Activated naive CD8-positive, alpha-beta T cell treated with anti-CD3 and anti-CD28 coated beads, Interleukin-2, amount 10 ng/mL, durations not matched to agents 7 days and 5 days (primary cell): ENCODE measurements around the gene SLC12A3. TPM values are rescaled to one million over a fixed set of nuclear protein-coding genes. Genes with fewer than 3 reads are reported as not detected.
"Not testable (repeated sequence)": the region's sequence is repeated elsewhere in the genome, so short reads cannot be mapped to it uniquely, and the experiment has no call there.

Experiments used
- ATAC-seq: fragments of 150-1000 bp; cut with Tn5 transposase; one replicate; pipeline ENCODE4 v1.10.0; 2021; ENCODE audit warnings: low read depth, moderate library complexity
- POLR2A ChIA-PET: fragments of 350-600 bp; sonication (Branson Sonifier 250); formaldehyde crosslinking; loops from one replicate; lab custom pipeline; 2021; ENCODE audit warnings: antibody characterized with exemption; lab: Charles Lee
- DNase-seq: peaks from one replicate; pipeline ENCODE4 v3.0.0; 2021
- H3K27ac Mint-ChIP-seq: one replicate; pipeline ENCODE4 v1.8.0; 2022; ENCODE audit warnings: mild to moderate bottlenecking, mixed read lengths
- H3K27me3 Mint-ChIP-seq: one replicate; pipeline ENCODE4 v1.8.0; 2022; ENCODE audit warnings: mild to moderate bottlenecking, moderate library complexity, mixed read lengths
- H3K36me3 Mint-ChIP-seq: one replicate; pipeline ENCODE4 v1.8.0; 2021; ENCODE audit warnings: mild to moderate bottlenecking, mixed read lengths
- H3K4me1 Mint-ChIP-seq: one replicate; pipeline ENCODE4 v1.8.0; 2021; ENCODE audit warnings: mixed read lengths
- H3K4me3 Mint-ChIP-seq: one replicate; pipeline ENCODE4 v1.8.0; 2022; ENCODE audit warnings: mild to moderate bottlenecking, moderate library complexity, mixed read lengths
- H3K9me3 Mint-ChIP-seq: one replicate; pipeline ENCODE4 v1.8.0; 2021; ENCODE audit warnings: mixed read lengths
- total RNA-seq, 2 experiments: library from RNA; stranded (reverse); gene quantifications; one replicate each; pipeline ENCODE4 v1.2.3, GENCODE V29; 2021

SLC12A3 gene
- total RNA-seq, 2 experiments from 2014 or later, result not detected

DNA sequence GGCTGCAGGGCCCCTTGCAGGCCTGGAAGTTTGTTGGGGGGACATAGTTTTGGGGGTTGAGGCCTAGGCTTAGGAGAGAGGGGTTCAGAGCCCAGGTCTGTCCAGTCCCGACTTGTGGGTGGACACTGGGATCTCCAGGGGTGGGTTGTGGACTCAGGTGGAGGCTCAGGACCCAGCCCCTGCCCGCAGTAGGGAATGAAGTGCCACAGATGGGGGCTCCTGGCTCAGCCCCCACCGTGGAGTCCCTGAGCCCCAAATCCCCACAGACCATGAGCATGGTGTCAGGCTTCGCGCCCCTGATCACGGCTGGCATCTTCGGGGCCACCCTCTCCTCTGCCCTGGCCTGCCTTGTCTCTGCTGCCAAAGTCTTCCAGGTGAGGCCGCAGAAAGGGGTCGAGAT, 14.3 kb downstream of the SLC12A3 start:
- POLR2A ChIA-PET, result interaction anchor here (1.3 kb wide), 1 partner anchor 52 kb away, joined by 3 read pairs; no protein-coding TSS in a partner anchor
- DNase-seq (no peak), ATAC-seq (no peak)
- H3K4me1 Mint-ChIP-seq, result peaks cover 2% of the 10 kb centered on the region
- no peak overlapping the region for H3K27ac Mint-ChIP-seq
- no peaks in the 10 kb centered on the region for H3K9me3 Mint-ChIP-seq
- no peaks in the 10 kb centered on the region for H3K27me3 Mint-ChIP-seq
- H3K4me3 Mint-ChIP-seq, result no peak overlapping the region
- H3K36me3 Mint-ChIP-seq, result no peaks in the 10 kb centered on the region

DNA sequence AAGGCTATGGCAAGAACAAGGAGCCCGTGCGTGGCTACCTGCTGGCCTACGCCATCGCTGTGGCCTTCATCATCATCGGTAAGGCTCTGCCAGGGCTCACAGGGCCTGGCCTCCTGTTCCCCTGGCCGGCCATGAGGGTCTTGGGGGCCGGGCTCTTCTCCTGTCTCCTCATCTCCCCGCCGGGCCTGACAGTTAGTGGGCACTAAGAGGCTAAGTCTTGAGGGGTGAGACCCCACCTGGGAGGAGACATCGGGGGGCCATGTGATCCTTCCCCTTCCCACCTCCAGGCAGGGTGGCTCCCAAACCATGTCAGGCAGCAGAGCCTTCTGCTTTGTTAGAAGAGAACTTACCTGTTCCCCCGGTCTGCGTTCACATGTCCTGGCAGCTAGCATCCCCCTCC, 15.2 kb downstream of the SLC12A3 start:
- POLR2A ChIA-PET, result interaction anchor here (1.3 kb wide), 1 partner anchor 51 kb away, joined by 3 read pairs; no protein-coding TSS in a partner anchor
- H3K27me3 Mint-ChIP-seq, result peaks cover 2% of the 10 kb centered on the region
- DNase-seq (no peak), ATAC-seq (no peak)
- no peaks in the 10 kb centered on the region for H3K9me3 Mint-ChIP-seq
- no peak overlapping the region for H3K27ac Mint-ChIP-seq
- H3K4me1 Mint-ChIP-seq, result peaks cover 2% of the 10 kb centered on the region
- no peaks in the 10 kb centered on the region for H3K36me3 Mint-ChIP-seq
- H3K4me3 Mint-ChIP-seq, result no peak overlapping the region

GRCh38 chr16:56880685-56881084, 15.7 kb downstream of the SLC12A3 start:
- H3K36me3 Mint-ChIP-seq, result no peaks in the 10 kb centered on the region
- peaks cover 2% of the 10 kb centered on the region for H3K27me3 Mint-ChIP-seq
- no peak for DNase-seq
- POLR2A ChIA-PET, result no interaction called here
- ATAC-seq, result no peak
- H3K27ac Mint-ChIP-seq, result no peak overlapping the region
- no peak overlapping the region for H3K4me3 Mint-ChIP-seq
- peaks cover 2% of the 10 kb centered on the region for H3K4me1 Mint-ChIP-seq
- no peaks in the 10 kb centered on the region for H3K9me3 Mint-ChIP-seq

DNA sequence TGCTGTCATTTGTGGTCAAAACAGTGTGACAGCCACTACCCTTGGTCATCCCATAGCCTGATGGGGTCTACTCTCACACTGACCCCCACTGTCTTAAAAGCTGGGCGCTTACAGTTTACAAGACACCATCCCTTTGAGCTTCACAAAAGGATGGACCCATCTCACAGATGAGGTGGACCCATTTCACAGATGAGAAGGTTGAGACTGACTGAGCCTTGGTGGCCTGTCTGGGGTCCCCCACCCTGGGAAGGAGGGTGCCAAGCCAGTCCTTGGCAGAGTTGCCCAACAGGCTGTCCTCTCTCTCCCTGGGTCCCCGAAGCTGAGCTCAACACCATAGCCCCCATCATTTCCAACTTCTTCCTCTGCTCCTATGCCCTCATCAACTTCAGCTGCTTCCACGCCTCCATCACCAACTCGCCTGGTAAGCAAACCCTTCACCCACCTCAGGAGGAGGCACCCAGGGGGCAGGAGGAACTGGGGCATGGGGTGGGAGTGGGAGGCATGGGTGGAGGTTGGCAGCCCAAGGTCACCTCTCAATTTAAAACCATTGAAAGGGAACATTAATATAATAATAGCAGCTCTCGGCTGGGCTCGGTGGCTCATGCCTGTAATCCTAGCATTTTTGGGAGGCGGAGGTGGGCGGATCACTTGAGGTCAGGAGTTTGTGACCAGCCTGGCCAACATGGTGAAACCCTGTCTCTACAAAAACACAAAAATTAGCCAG, 17.2 kb downstream of the SLC12A3 start:
- Mint-ChIP-seq H3K27me3 (peaks cover 2% of the 10 kb centered on the region), H3K36me3 (no peaks in the 10 kb centered on the region), H3K9me3 (no peaks in the 10 kb centered on the region), H3K27ac (no peak overlapping the region), H3K4me3 (no peak overlapping the region), H3K4me1 (no peaks in the 10 kb centered on the region)
- ATAC-seq (no peak), DNase-seq (no peak)
- POLR2A ChIA-PET, result interaction anchor here (0.6 to 1.3 kb wide), 3 partner anchors 9 to 43 kb away, joined by 3 to 6 read pairs (median 3); no protein-coding TSS in a partner anchor

- DNase-seq, result no peak
- Mint-ChIP-seq H3K36me3 (no peaks in the 10 kb centered on the region), H3K27me3 (peaks cover 2% of the 10 kb centered on the region), H3K4me1 (no peaks in the 10 kb centered on the region), H3K27ac (no peak overlapping the region), H3K4me3 (no peak overlapping the region), H3K9me3 (no peaks in the 10 kb centered on the region)
- ATAC-seq, result no peak
- POLR2A ChIA-PET, result interaction anchor here (0.7 kb wide), 1 partner anchor 46 kb away, joined by 3 read pairs; no protein-coding TSS in a partner anchor
These were observed 18.6 kb downstream of the SLC12A3 start for GRCh38 chr16:56883586-56883985.

- Mint-ChIP-seq H3K9me3 (no peaks in the 10 kb centered on the region), H3K4me3 (no peak overlapping the region), H3K36me3 (no peaks in the 10 kb centered on the region), H3K27me3 (peaks cover 2% of the 10 kb centered on the region), H3K4me1 (no peaks in the 10 kb centered on the region), H3K27ac (no peak overlapping the region)
- ATAC-seq, result no peak
- DNase-seq, result no peak
- POLR2A ChIA-PET, result no interaction called here
These were observed 19.1 kb downstream of the SLC12A3 start for GRCh38 chr16:56884026-56884582.

- POLR2A ChIA-PET, result interaction anchor here (0.6 kb wide), 1 partner anchor 19 kb away, joined by 3 read pairs; no protein-coding TSS in a partner anchor
- not testable (repeated sequence) for DNase-seq, H3K4me1 Mint-ChIP-seq, H3K9me3 Mint-ChIP-seq, ATAC-seq, H3K27me3 Mint-ChIP-seq, H3K36me3 Mint-ChIP-seq, H3K27ac Mint-ChIP-seq, H3K4me3 Mint-ChIP-seq
These were observed 19.9 kb downstream of the SLC12A3 start for GRCh38 chr16:56884929-56885328.

DNA sequence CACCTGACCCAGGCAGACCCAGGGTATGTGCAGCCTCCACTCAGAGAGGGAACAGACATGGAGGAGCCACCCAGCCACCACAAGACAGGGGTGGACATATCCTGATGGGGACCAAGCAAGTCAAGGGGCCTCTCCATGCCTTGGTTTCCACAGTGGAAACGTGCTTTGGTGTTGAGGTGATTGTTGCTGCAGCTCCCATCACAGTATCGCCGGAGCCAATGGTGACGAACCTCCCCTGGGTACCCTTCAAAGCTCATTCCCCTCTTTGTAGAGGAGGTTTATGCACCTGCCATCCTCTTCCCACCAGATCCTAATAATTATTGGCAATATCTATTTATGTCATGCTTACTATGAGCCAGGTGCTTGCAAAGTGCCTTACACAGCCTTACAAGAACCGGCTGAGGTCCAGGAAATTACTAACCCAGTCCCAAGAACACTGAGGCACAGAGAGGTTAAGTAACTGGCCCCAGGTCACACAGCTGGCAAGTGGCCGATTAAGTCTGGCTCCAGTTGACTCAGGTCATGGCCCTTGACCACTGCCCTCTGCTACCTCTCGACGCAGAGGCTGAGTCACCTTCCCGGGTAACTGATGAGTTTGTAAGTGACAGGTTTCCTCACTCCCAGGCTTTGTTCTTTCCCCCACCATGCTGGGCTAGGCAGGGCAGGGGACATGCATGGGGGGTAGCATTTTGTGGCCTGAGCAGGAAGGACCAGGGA, 20.6 kb downstream of the SLC12A3 start:
- Mint-ChIP-seq H3K27ac (no peak overlapping the region), H3K4me3 (no peak overlapping the region), H3K4me1 (no peaks in the 10 kb centered on the region), H3K36me3 (no peaks in the 10 kb centered on the region), H3K27me3 (peaks cover 3% of the 10 kb centered on the region), H3K9me3 (no peaks in the 10 kb centered on the region)
- no peak for DNase-seq
- no peak for ATAC-seq
- POLR2A ChIA-PET, result no interaction called here

GRCh38 chr16:56886296-56886695, 21.3 kb downstream of the SLC12A3 start:
- POLR2A ChIA-PET, result no interaction called here
- DNase-seq (no peak), ATAC-seq (no peak)
- H3K27ac Mint-ChIP-seq, result no peak overlapping the region
- no peaks in the 10 kb centered on the region for H3K9me3 Mint-ChIP-seq
- no peaks in the 10 kb centered on the region for H3K36me3 Mint-ChIP-seq
- H3K4me1 Mint-ChIP-seq, result no peaks in the 10 kb centered on the region
- peaks cover 3% of the 10 kb centered on the region for H3K27me3 Mint-ChIP-seq
- H3K4me3 Mint-ChIP-seq, result no peak overlapping the region

DNA sequence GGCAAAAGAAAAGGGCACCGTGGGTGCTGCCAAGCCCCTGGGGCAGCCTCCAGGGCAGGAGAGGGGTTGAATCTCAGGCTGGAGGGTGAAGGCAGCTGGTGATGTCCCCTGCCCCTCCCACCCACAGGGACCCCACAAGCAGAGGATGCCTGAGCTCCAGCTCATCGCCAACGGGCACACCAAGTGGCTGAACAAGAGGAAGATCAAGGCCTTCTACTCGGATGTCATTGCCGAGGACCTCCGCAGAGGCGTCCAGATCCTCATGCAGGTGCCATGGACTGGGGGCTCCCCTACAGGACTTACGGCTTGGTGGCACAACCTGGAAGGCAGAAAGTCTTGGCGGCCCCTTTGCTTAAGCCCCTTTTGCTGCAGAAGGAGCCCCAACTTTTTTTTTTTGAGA, 21.8 kb downstream of the SLC12A3 start:
- POLR2A ChIA-PET, result no interaction called here

DNA sequence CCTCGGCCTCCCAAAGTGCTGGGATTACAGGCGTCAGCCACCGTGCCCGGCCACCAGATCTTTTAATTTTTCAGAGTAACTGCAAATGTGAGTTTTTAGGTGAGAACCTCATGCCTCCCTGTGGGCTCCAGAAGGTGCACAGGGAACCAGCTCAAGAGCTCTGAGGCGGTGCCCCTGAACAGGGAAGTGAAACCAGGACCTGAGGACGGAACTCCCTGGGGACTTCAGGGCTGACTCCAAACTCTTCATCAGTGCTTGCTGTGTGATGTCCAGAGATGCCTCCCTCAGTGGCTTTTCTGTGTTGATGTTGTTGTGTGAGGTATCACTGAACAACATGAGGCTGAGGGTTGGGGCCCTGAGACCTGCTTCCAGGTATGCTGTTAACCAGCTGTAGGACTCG, 23.8 kb downstream of the SLC12A3 start:
- Mint-ChIP-seq H3K4me3 (no peak overlapping the region), H3K27me3 (peaks cover 3% of the 10 kb centered on the region), H3K27ac (no peak overlapping the region), H3K9me3 (no peaks in the 10 kb centered on the region), H3K4me1 (no peaks in the 10 kb centered on the region), H3K36me3 (no peaks in the 10 kb centered on the region)
- POLR2A ChIA-PET, result no interaction called here
- no peak for ATAC-seq
- DNase-seq, result no peak

More for the DNA sequence above, 21.8 kb downstream of the SLC12A3 start:
- no peak for DNase-seq
- no peaks in the 10 kb centered on the region for H3K4me1 Mint-ChIP-seq
- no peak for ATAC-seq
- no peaks in the 10 kb centered on the region for H3K36me3 Mint-ChIP-seq
- no peaks in the 10 kb centered on the region for H3K9me3 Mint-ChIP-seq
- H3K27ac Mint-ChIP-seq, result no peak overlapping the region
- no peak overlapping the region for H3K4me3 Mint-ChIP-seq
- peaks cover 3% of the 10 kb centered on the region for H3K27me3 Mint-ChIP-seq

DNA sequence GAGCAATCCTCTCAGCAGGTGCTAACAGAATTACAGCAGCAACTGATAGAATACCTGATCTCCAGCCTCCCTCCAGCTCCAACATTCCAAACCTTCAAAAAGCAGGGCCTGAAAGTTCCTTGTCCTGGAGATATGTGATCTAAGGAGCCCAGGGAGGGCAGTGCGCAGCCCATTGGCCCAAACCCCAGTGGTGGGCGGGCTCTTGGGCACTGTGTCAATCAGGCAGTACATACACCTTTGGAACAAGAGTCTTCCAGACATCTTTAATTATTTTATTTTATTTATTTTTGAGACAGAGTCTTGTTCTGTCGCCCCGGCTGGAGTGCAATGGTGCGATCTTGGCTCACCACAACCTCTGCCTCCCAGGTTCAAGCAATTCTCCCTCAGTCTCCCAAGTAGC, 24.2 kb downstream of the SLC12A3 start:
- Mint-ChIP-seq H3K4me3 (no peak overlapping the region), H3K27ac (no peak overlapping the region), H3K9me3 (no peaks in the 10 kb centered on the region), H3K36me3 (no peaks in the 10 kb centered on the region), H3K27me3 (peaks cover 3% of the 10 kb centered on the region), H3K4me1 (no peaks in the 10 kb centered on the region)
- DNase-seq, result no peak
- no peak for ATAC-seq
- POLR2A ChIA-PET, result no interaction called here

GRCh38 chr16:56891685-56892084, 26.7 kb downstream of the SLC12A3 start:
- no peaks in the 10 kb centered on the region for H3K9me3 Mint-ChIP-seq
- no peaks in the 10 kb centered on the region for H3K4me1 Mint-ChIP-seq
- POLR2A ChIA-PET, result interaction anchor here (1.0 kb wide), 1 partner anchor 54 kb away, joined by 3 read pairs; no protein-coding TSS in a partner anchor
- ATAC-seq, result no peak
- DNase-seq, result no peak
- H3K36me3 Mint-ChIP-seq, result no peaks in the 10 kb centered on the region
- H3K27ac Mint-ChIP-seq, result no peak overlapping the region
- H3K4me3 Mint-ChIP-seq, result no peak overlapping the region
- H3K27me3 Mint-ChIP-seq, result peaks cover 4% of the 10 kb centered on the region
